Activated naive CD4-positive, alpha-beta T cell treated with anti-CD3 and anti-CD28 coated beads for 36 hours (primary cell): ENCODE measurements around the gene CKAP5. TPM values are rescaled to one million over a fixed set of nuclear protein-coding genes. Genes with fewer than 3 reads are reported as not detected.

Experiments used
- CTCF ChIA-PET: fragments of 350-600 bp; sonication (Branson Sonifier 250); formaldehyde crosslinking; loops from one replicate; lab custom pipeline; 2021; ENCODE audit warnings: antibody characterized with exemption; lab: Charles Lee
- DNase-seq: peaks from one replicate; pipeline ENCODE4 v3.0.0-alpha.2; 2020
- H3K27ac Mint-ChIP-seq: one replicate; pipeline ENCODE4 v1.8.0; 2021; ENCODE audit warnings: mild to moderate bottlenecking, mixed read lengths
- H3K27me3 Mint-ChIP-seq: one replicate; pipeline ENCODE4 v1.8.0; 2021; ENCODE audit warnings: low read depth, mixed read lengths
- H3K36me3 Mint-ChIP-seq: one replicate; pipeline ENCODE4 v1.8.0; 2021; ENCODE audit warnings: low read depth, mixed read lengths
- H3K4me1 Mint-ChIP-seq: one replicate; pipeline ENCODE4 v1.8.0; 2021; ENCODE audit warnings: low read depth, mixed read lengths
- H3K4me3 Mint-ChIP-seq: one replicate; pipeline ENCODE4 v1.8.0; 2021; ENCODE audit warnings: mild to moderate bottlenecking, moderate library complexity, mixed read lengths
- H3K9me3 Mint-ChIP-seq: one replicate; pipeline ENCODE4 v1.8.0; 2021; ENCODE audit warnings: mixed read lengths
- intact Hi-C: fragments of 100-400 bp; cut with micrococcal nuclease; formaldehyde crosslinking; loops from one replicate; pipeline ENCODE4 v1.15.1; 2023
- total RNA-seq, 2 experiments: library from RNA; stranded (reverse); gene quantifications; one replicate each; pipeline ENCODE4 v1.2.3, GENCODE V29; 2021

The CKAP5 gene
- total RNA-seq, 2 experiments from 2014 or later: 205 to 216 TPM

GRCh38 chr11:46700241-46701077 lies 145.6 kb downstream of the CKAP5 start, which contains the start of the genes ARHGAP1 and ZNF408:
Gene ARHGAP1 (minus strand): TSS chr11:46700619. CDS start chr11:46696107, 4,512 bp downstream.
Gene ZNF408 (plus strand): TSS chr11:46701031. CDS start chr11:46701048, 17 bp downstream.
- Mint-ChIP-seq H3K27ac (peak within 1 kb of the TSS; percentile 97), H3K4me1 (peaks cover 45% of the 10 kb centered on the region), H3K27me3 (no peaks in the 10 kb centered on the region), H3K9me3 (no peaks in the 10 kb centered on the region), H3K36me3 (peaks cover 13% of the 10 kb centered on the region), H3K4me3 (peak within 1 kb of the TSS; percentile 97)
- intact Hi-C loops: loop anchor here (1.0 to 2.0 kb wide), 10 partner anchors 29 to 1148 kb away; partner anchors contain the start of genes ARFGAP2, ATG13, CKAP5 and CSTPP1
- CTCF ChIA-PET: interaction anchor here (0.8 to 2.3 kb wide), 3 partner anchors 27 to 453 kb away, joined by 3 to 7 read pairs (median 5); no protein-coding TSS in a partner anchor
- peak; percentile 100 for DNase-seq

GRCh38 chr11:46698597-46698996 lies 147.5 kb downstream of the CKAP5 start:
- Mint-ChIP-seq H3K4me3 (peak overlapping the region; percentile 36), H3K27me3 (no peaks in the 10 kb centered on the region)

GRCh38 chr11:46697723-46698122 lies 148.4 kb downstream of the CKAP5 start:
- CTCF ChIA-PET: interaction anchor here (1.5 to 2.3 kb wide), 2 partner anchors 24 to 27 kb away, joined by 3 to 7 read pairs; no protein-coding TSS in a partner anchor
- Mint-ChIP-seq H3K4me1 (peaks cover 38% of the 10 kb centered on the region), H3K36me3 (peaks cover 15% of the 10 kb centered on the region), H3K4me3 (no peak overlapping the region), H3K9me3 (no peaks in the 10 kb centered on the region), H3K27me3 (no peaks in the 10 kb centered on the region), H3K27ac (no peak overlapping the region)
- DNase-seq: no peak
- intact Hi-C loops: no loop called here

More at GRCh38 chr11:46698597-46698996, 147.5 kb downstream of the CKAP5 start:
- peaks cover 47% of the 10 kb centered on the region for H3K4me1 Mint-ChIP-seq
- intact Hi-C loops: no loop called here
- no peak for DNase-seq
- peak overlapping the region; percentile 97 for H3K27ac Mint-ChIP-seq
- peaks cover 16% of the 10 kb centered on the region for H3K36me3 Mint-ChIP-seq
- no peaks in the 10 kb centered on the region for H3K9me3 Mint-ChIP-seq
- CTCF ChIA-PET: interaction anchor here (2.3 kb wide), 1 partner anchor 25 kb away, joined by 7 read pairs; no protein-coding TSS in a partner anchor

GRCh38 chr11:46697303-46697702 lies 148.8 kb downstream of the CKAP5 start:
- Mint-ChIP-seq H3K9me3 (no peaks in the 10 kb centered on the region), H3K36me3 (peaks cover 15% of the 10 kb centered on the region), H3K27me3 (no peaks in the 10 kb centered on the region), H3K27ac (no peak overlapping the region), H3K4me1 (peaks cover 34% of the 10 kb centered on the region), H3K4me3 (no peak overlapping the region)
- DNase-seq: no peak
- CTCF ChIA-PET: interaction anchor here (1.5 kb wide), 1 partner anchor 27 kb away, joined by 3 read pairs; no protein-coding TSS in a partner anchor
- intact Hi-C loops: no loop called here

GRCh38 chr11:46696212-46696558 lies 149.9 kb downstream of the CKAP5 start:
- H3K27me3 Mint-ChIP-seq: no peaks in the 10 kb centered on the region
- peaks cover 26% of the 10 kb centered on the region for H3K4me1 Mint-ChIP-seq
- H3K9me3 Mint-ChIP-seq: no peaks in the 10 kb centered on the region
- no peak overlapping the region for H3K27ac Mint-ChIP-seq
- DNase-seq: no peak
- CTCF ChIA-PET: interaction anchor here (0.6 kb wide), 1 partner anchor 206 kb away, joined by 4 read pairs; no protein-coding TSS in a partner anchor
- intact Hi-C loops: no loop called here
- H3K36me3 Mint-ChIP-seq: peaks cover 13% of the 10 kb centered on the region
- H3K4me3 Mint-ChIP-seq: no peak overlapping the region

GRCh38 chr11:46695345-46696211 lies 150.5 kb downstream of the CKAP5 start:
- CTCF ChIA-PET: interaction anchor here (0.6 kb wide), 1 partner anchor 205 kb away, joined by 4 read pairs; no protein-coding TSS in a partner anchor
- intact Hi-C loops: no loop called here

GRCh38 chr11:46694607-46695006 lies 151.5 kb downstream of the CKAP5 start:
- H3K4me1 Mint-ChIP-seq: peaks cover 26% of the 10 kb centered on the region
- no peak for DNase-seq
- intact Hi-C loops: no loop called here

More at GRCh38 chr11:46695345-46696211, 150.5 kb downstream of the CKAP5 start:
- DNase-seq: no peak
- Mint-ChIP-seq H3K9me3 (no peaks in the 10 kb centered on the region), H3K27ac (no peak overlapping the region), H3K4me3 (no peak overlapping the region), H3K36me3 (peaks cover 11% of the 10 kb centered on the region), H3K27me3 (no peaks in the 10 kb centered on the region), H3K4me1 (peaks cover 26% of the 10 kb centered on the region)

GRCh38 chr11:46694072-46694471 lies 152.0 kb downstream of the CKAP5 start:
- intact Hi-C loops: no loop called here
- no peak for DNase-seq
- H3K27me3 Mint-ChIP-seq: no peaks in the 10 kb centered on the region
- no peak overlapping the region for H3K27ac Mint-ChIP-seq
- H3K36me3 Mint-ChIP-seq: peaks cover 12% of the 10 kb centered on the region
- no peaks in the 10 kb centered on the region for H3K9me3 Mint-ChIP-seq
- H3K4me1 Mint-ChIP-seq: peaks cover 26% of the 10 kb centered on the region
- H3K4me3 Mint-ChIP-seq: no peak overlapping the region
- CTCF ChIA-PET: no interaction called here

More at GRCh38 chr11:46694607-46695006, 151.5 kb downstream of the CKAP5 start:
- H3K27me3 Mint-ChIP-seq: no peaks in the 10 kb centered on the region
- H3K4me3 Mint-ChIP-seq: no peak overlapping the region
- H3K36me3 Mint-ChIP-seq: peaks cover 10% of the 10 kb centered on the region
- H3K9me3 Mint-ChIP-seq: no peaks in the 10 kb centered on the region
- CTCF ChIA-PET: no interaction called here
- no peak overlapping the region for H3K27ac Mint-ChIP-seq

- intact Hi-C loops: no loop called here
- DNase-seq: no peak
- peaks cover 13% of the 10 kb centered on the region for H3K36me3 Mint-ChIP-seq
- CTCF ChIA-PET: interaction anchor here (0.7 kb wide), 1 partner anchor 725 kb away, joined by 4 read pairs; no protein-coding TSS in a partner anchor
- H3K27ac Mint-ChIP-seq: no peak overlapping the region
- H3K9me3 Mint-ChIP-seq: no peaks in the 10 kb centered on the region
- H3K4me1 Mint-ChIP-seq: peaks cover 22% of the 10 kb centered on the region
- H3K27me3 Mint-ChIP-seq: no peaks in the 10 kb centered on the region
- no peak overlapping the region for H3K4me3 Mint-ChIP-seq
Measured at GRCh38 chr11:46693597-46694012, 152.5 kb downstream of the CKAP5 start.
